ENCODE measurements around the gene CNGA2.
"Not testable (repeated sequence)": the region's sequence is repeated elsewhere in the genome, so short reads cannot be mapped to it uniquely, and the experiment has no call there.

The CNGA2 gene

GRCh38 chrX:151694661-151695582 lies 39.6 kb upstream of the CNGA2 start, which contains the start of gene PRRG3:
Gene PRRG3, plus strand, starts transcription at chrX:151695458. Its CDS starts 3,357 bp downstream, at chrX:151698815.
- no peaks in the 10 kb centered on the region for H3K36me3 ChIP-seq (replicated peaks)
- no peaks in the 10 kb centered on the region for H3K27me3 ChIP-seq (replicated peaks)
- DNase-seq, result no peak
- TF ChIP-seq CTCF (IDR thresholded peaks at IDR 0.05; ENCODE audit: low read depth, low read length, missing control alignments), result no peak
- in situ Hi-C loops (cut with HindIII; ENCODE audit: low pct_ligation_motif_present, low sequenced_read_pairs), result no loop called here
- H3K27ac ChIP-seq, result no peak within 1 kb of the TSS
- H3K4me3 ChIP-seq (ENCODE audit: low read depth, low read length), result no peak within 1 kb of the TSS

- no peak overlapping the region for H3K27ac ChIP-seq
- H3K36me3 ChIP-seq (replicated peaks), result no peaks in the 10 kb centered on the region
- no peak overlapping the region for H3K4me3 ChIP-seq (ENCODE audit: low read depth, low read length)
- TF ChIP-seq CTCF (IDR thresholded peaks at IDR 0.05; ENCODE audit: low read depth, low read length, missing control alignments), result no peak
- in situ Hi-C loops (cut with HindIII; ENCODE audit: low pct_ligation_motif_present, low sequenced_read_pairs), result no loop called here
- no peaks in the 10 kb centered on the region for H3K27me3 ChIP-seq (replicated peaks)
- DNase-seq, result no peak
Measured at GRCh38 chrX:151695583-151696340, 38.8 kb upstream of the CNGA2 start.

GRCh38 chrX:151697082-151697481 lies 37.5 kb upstream of the CNGA2 start:
- H3K4me3 ChIP-seq (ENCODE audit: low read depth, low read length); DNase-seq; H3K27ac ChIP-seq; in situ Hi-C loops (cut with HindIII; ENCODE audit: low pct_ligation_motif_present, low sequenced_read_pairs); H3K36me3 ChIP-seq (replicated peaks); H3K27me3 ChIP-seq (replicated peaks): not testable (repeated sequence)

- H3K27me3 ChIP-seq (replicated peaks), result no peaks in the 10 kb centered on the region
- no peaks in the 10 kb centered on the region for H3K36me3 ChIP-seq (replicated peaks)
- H3K27ac ChIP-seq, result no peak overlapping the region
- no peak for TF ChIP-seq CTCF (IDR thresholded peaks at IDR 0.05; ENCODE audit: low read depth, low read length, missing control alignments)
- in situ Hi-C loops (cut with HindIII; ENCODE audit: low pct_ligation_motif_present, low sequenced_read_pairs), result no loop called here
- peak; percentile 23 for DNase-seq
- no peak overlapping the region for H3K4me3 ChIP-seq (ENCODE audit: low read depth, low read length)
Measured at GRCh38 chrX:151697522-151697921, 37.0 kb upstream of the CNGA2 start.

GRCh38 chrX:151698485-151698884 lies 36.1 kb upstream of the CNGA2 start:
- H3K27me3 ChIP-seq (replicated peaks), result no peaks in the 10 kb centered on the region
- no peak overlapping the region for H3K27ac ChIP-seq
- in situ Hi-C loops (cut with HindIII; ENCODE audit: low pct_ligation_motif_present, low sequenced_read_pairs), result no loop called here
- H3K4me3 ChIP-seq (ENCODE audit: low read depth, low read length), result no peak overlapping the region
- no peak for TF ChIP-seq CTCF (IDR thresholded peaks at IDR 0.05; ENCODE audit: low read depth, low read length, missing control alignments)
- DNase-seq, result no peak
- H3K36me3 ChIP-seq (replicated peaks), result no peaks in the 10 kb centered on the region

- Histone ChIP-seq H3K27me3 (replicated peaks) (no peaks in the 10 kb centered on the region), H3K4me3 (ENCODE audit: low read depth, low read length) (no peak overlapping the region), H3K36me3 (replicated peaks) (no peaks in the 10 kb centered on the region), H3K27ac (no peak overlapping the region)
- no peak for TF ChIP-seq CTCF (IDR thresholded peaks at IDR 0.05; ENCODE audit: low read depth, low read length, missing control alignments)
- DNase-seq, result no peak
- in situ Hi-C loops (cut with HindIII; ENCODE audit: low pct_ligation_motif_present, low sequenced_read_pairs), result no loop called here
Measured at GRCh38 chrX:151699746-151700145, 34.8 kb upstream of the CNGA2 start.

Measured in brain microvascular endothelial cell (primary cell).